COR-L47 (cell line): ENCODE results near the gene TANC1.

Experiments
- DNase-seq: peaks from one replicate; lab custom pipeline; 2025; lab: John Stamatoyannopoulos, UW

The TANC1 gene

DNA sequence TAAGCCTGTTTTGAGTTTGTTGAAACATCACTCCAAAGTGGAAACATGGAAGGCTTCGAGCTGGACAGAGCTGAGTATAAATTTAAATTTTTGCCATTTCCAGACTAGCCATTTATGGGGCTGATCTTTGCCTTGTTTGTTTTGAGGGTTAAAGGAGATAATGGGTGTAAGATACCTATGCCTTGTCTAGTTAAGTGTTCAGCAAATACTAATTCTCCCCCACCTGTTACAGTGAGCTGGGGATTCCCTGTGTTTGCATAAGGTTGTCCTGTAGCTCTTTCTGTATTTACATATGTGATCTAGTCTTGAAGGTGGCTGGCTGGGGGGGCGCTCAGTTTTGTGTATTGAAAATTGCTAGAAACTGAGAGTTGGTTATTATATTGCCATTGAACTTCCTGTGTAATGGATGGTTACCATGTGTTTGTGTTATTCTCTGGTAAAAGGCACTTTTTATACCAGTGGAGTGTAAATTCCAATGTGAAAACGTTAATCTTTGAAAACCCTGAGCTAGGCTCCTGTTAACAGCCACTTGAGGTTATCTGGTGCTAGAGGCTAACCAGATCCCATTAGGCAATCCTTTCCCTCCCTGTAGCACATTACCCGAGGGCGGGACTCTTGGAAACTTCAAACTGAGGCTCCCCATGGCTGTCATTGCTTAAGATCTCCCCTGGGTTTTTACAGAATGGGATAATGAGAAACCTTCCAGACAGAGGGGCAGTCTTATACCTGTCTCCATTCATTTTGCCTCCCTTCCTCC, 26.7 kb downstream of the TANC1 start:
- DNase-seq: peak; percentile 11

DNA sequence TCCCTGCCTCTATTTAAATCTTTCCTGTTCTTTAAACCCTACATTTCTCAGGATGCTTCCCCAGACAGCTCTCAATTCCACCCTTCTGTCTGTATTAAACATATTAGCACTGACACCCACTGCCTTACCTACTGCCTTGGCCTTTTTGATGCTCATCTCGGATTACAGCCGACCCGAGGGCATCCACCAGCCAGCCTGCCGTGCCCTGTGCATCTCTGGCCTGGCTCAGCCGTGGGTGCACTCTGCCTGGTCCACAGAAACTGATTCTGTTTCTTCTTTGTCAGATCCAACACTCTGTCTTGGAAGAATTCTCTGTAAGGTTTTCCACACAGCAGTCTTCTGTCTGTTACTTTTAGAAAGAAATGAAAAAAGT, 27.2 kb downstream of the TANC1 start:
- no peak for DNase-seq

DNA sequence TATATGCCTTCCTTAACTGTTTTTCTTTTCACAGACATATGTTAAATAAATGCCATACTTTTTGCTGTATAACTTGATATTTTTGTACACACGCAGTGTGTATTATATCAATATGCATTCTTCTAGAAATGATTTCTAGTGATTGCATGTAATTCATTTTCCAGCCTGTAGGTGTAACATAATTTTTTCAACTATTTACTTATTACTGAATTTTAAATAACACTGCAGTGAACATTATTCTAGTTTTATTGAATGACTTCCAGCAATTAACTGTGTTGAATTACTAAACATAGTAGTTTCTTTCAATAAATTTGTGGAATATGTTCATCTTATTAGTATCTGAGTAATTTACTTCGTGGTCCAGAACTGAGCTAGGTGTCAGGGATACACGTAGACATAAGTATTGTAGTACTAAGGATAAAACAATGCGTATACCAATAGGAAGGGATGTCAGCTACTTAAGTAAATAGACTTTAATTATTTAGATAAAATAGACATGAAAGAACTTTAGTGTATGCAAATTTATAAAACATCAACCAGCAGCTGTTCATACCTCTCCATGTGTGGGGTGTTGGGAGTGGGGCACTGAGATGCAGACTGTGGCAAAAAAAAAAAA, 28.0 kb downstream of the TANC1 start:
- no peak for DNase-seq

DNA sequence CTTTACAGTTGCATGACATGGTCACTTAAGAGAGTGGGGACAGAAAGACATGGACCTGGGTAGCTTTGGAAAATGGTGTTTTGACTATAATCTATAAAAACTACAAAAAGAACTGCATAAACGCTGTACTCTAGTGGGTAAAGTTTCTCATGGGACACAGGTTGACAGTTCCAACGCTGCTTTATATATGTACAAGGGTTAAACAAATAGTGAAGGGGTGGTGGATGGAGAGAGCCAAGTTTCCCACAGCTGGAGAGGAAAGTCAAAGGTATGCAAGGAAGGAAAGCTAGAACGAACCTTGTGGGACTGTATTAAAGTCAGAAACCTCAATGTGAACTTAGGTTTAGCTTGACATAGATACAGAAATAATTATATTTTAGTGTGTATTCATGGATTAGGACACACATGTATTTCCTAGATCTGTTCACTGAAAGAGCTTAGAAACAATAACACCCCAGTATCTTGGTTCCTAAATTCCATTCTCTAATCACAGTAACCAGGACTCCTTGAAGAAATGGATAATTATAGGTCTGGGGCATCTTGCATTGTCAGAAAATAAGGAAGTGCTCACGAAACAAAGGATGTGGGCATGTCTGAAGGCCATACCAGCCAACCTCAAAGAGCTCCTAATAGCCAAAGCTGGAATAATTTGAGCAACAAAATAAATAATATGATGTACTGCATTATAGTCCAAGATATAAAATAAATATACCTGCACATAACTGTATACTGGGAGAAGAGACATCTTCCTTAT, 28.8 kb downstream of the TANC1 start:
- no peak for DNase-seq

DNA sequence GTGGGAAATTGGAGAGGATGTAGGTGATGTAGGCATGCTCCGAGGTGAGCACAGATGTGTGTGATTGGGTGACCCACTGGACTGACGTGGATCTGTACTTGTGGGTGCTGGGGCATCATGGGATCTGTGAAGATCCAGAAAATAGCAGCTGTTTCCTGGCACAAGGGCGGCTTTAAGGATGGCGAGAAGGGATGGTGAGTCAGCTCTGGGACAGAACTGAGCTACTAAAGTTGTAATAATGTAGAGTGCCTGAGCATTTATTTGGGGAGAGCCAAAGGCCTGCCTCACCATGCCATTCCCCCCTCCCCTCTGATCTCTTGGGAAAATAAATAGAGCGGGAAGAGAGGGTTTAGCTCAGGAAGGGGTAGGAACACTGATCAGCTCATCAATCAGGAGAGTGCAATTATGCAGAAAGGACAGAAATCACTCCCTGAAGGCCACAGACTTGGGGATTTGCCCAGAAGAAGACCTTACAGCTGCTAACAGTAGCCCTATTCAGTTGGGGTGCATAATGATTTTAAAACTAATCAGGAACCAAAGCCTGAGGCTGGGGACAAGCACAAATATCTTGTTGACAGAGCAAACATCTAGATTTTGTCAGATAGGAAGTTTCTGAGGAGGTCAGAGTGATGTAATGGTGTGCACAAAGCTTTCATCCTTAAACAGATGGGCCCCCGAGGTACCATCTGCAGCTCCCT, 30.3 kb downstream of the TANC1 start:
- peak; percentile 35 for DNase-seq

DNA sequence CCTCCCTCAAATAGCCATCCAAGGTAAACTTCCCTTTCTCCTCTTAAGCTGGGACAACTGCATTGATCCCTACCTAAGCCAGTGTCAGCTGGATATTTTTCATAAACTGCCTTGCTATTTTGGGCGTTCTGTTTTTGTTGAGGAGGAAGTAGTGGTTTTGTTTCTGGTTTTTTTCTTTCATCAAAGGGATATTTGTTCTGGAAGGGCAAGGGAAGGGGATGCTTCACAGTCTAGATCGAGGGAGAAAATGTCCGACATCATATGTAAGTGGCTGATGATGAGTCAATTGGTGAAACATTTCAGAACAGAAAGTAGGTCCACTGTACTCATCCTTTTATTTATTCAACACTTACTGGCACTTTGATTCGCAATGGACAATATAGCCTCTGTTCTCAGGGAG, 31.0 kb downstream of the TANC1 start:
- no peak for DNase-seq

DNA sequence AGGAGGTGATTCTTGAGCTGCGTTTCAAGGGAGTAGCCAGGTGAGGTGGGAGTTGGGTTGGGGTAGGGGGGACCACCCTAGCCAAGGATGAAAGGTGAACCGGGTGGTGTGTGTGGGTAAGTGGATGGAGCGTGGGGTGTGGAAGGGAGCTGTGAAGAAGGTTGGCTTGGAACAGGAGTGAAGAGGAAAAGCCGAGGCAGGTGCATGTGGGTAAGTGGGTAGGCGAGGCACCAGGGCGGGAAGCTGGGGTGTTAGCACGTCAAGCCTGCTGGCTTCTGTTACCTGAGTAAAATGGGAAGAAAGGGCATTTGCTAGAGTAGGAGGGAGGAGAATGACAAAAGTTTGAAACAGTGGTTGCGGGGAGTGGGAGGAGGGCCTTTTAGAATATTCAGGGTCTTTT, 31.6 kb downstream of the TANC1 start:
- no peak for DNase-seq

DNA sequence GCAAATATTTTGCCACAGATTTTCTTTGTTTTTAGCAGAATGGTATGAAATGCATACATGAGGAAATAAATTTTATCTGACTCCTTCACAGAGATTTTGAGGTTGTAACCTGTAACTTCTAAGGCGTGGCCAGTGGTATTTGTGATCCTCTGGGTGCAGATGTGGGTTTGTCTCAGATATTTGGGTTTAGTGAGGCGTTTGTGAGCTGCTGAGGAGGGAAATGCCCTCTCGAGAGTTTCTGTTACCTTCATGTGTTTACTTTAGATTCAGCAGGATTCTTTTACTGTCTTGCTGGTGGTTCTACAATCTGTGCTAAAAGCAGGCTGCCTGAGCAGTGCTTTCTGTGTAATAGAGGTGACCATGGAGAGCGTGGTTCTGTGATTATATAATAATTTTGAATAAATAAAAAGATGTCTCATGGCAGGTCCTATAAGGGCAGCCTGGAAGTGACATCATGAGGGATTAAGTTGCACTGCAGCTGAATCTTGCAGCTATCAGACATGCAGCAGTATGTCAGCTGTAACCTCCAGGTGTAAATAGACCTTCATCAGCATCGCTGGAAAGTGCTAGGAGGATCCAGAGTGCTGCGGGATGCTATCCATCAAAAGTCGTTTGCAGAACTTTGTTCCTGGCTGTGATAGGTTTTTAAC, 34.1 kb downstream of the TANC1 start:
- no peak for DNase-seq

DNA sequence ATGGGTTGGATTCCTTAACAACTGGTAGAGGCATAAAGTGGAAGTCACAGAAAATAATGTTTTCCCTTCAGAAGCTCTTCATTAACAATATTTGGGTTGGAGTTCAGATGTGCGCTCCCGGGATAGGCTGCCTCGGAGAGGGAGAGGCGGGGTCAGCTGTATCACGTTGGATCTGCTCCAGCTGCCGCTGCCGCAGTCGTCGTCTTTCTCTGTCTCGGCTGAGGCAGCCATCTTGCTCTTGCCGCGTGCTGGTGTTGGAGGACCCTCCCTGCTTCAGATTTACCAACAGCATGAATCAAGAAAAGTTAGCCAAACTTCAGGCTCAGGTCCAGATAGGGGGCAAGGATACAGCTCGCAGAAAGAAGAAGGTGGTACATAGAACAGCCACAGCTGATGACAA, 35.1 kb downstream of the TANC1 start:
- no peak for DNase-seq

DNA sequence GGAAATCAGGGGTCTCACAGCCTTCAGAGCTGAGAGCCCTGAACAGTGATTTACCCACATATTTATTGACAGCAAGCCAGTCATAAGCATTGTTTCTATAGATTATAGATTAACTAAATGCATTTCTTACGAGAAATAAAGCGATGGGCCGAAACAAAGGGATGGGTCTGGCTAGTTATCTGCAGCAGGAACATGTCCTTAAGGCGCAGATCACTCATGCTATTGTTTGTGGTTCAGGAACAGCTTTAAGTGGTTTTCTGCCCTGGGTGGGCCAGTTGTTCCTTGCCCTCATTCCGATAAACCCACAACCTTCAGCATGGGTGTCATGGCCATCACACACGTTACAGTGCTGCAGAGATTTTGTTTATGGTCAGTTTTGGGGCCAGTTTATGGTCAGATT, 36.4 kb downstream of the TANC1 start:
- no peak for DNase-seq

DNA sequence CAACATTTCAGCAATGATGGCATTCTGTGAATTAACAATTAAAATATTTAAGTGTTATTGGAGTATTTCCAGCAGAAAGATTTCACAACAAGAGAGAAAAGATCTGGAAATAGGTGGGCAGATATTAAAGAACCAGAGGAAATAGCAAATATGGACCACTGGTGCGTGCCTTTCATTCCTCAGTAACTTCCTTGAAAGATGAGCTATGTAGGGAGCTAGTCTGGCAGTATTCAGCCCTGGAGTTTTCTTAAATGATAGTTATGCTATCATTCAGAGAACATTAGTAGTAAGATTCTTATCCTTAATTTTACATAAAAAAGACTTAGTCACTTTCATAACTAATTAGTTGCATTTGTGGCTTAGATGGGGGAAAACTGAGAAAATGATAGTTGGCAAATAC, 41.5 kb downstream of the TANC1 start:
- DNase-seq: no peak

DNA sequence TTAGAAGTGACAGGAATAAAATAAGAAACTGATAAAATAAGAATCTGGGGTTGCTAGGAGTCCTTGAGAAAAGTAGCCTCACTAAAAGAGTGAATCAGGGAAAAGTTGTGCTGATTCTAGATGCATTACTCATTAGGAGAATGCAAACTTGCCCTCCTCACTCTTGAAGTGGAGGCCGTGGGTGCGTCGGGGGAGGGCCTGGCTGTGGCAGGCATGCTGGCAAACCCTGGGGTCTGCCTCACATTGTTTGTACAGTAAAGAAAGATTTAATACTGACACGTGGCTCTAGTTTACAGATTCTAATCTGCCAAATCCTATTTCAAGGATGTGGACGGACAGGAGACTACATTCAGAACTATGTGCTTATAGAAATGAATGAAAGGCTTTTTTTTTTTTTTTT, 41.9 kb downstream of the TANC1 start:
- DNase-seq: no peak

DNA sequence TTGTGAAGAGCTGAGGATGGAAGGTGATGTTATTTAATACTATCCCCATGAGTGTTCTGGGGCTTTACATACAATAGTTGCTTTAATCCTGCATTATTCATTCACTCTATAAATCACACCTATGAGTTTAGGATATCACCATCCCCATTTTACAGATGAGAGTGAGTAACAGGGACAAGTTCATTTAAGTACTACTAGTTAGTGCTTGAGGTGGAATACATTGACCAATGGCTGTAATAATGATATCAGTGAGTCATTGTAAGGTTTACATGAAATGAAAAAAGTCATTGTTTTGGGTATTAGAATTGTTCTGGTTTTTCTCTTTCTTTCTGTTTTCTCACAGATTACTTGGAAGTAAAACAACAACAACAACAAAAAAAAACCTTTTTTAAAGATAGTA, 42.5 kb downstream of the TANC1 start:
- no peak for DNase-seq

DNA sequence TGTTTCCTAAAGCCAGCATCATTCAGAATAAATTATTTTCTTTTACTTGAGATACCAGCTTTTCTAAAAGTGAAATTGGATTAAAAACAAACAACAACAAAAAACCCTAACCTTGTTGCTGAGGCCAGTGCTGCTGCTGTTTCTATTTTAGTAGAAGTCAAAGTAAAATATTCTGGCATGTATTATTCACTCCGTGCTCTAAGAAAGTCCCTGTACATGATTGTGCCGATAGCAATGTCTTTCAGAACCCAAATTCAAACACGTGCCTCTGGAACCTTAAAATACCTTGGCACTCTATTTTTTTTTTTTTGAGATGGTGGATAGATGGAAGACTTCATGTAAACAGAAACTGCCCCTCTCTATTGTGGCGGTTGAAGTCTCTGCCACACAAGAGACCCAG, 43.7 kb downstream of the TANC1 start:
- no peak for DNase-seq

DNA sequence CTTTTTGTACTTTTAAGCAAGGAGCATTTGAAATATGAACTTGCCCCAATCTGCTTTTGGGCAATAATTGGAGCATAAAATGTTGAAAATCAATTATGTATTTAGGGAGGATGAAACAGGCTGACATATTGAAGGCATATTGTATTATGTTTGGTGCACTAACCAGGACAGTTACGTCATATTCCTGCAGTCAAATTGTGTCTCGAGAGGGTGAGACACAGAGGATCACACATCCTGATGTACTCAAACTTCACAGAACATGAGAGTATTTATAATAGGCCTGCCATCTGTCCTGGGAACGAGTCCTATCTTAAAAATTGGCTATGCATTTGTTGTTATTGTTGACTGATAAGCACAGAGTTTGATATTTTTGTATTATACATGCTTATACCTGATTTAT, 44.7 kb downstream of the TANC1 start:
- no peak for DNase-seq

DNA sequence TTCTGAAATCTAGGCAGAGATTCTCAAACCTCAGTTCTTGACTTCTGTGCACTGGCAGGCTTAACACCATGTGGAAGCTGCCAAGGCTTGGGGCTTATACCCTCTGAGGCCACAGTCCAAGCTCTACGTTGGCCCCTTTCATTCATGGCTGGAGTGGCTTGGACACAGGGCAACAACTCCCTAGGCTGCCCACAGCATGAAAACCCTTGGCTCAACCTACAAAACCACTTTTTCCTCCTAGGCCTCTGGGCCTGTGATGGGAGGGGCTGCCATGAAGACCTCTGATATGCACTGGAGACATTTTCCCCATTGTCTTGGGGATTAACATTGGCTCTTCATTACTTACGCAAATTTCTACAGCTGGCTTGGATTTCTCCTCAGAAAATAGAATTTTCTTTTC, 46.7 kb downstream of the TANC1 start:
- no peak for DNase-seq

DNA sequence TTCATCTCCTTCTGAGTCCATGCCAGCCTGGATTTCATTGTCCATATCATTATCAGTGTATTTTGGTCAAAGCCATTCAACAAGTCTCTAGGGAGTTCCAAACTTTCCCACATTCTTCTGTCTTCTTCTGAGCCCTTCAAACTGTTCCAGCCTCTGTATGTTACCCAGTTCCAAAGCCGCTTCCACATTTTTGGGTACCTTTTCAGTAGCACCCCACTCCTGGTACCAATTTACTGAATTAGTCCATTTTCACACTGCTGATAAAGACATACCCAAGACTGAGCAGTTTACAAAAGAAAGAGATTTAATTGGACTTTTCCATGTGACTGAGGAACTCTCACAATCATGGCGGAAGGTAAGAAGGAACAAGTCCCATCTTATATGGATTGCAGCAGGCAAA, 47.4 kb downstream of the TANC1 start:
- no peak for DNase-seq

DNA sequence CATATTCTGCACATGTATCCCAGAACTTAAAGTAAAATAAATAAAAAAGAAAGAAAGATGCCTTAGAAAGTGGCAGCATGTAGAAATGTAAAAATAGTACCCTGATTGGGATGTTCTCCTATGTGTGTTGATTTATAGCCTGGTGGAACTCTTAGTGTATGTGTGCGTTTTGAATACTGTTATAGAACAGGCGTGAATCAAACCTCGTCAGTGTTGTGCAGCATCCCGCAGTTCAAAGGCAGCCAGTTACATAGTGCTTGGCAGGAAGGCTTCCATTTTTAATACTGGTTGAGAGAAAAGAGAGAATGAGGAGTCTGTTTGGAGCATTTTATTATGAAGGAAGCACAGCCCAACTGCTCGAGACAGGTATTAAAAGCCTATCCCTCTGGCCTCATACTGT, 49.4 kb downstream of the TANC1 start:
- DNase-seq: no peak

DNA sequence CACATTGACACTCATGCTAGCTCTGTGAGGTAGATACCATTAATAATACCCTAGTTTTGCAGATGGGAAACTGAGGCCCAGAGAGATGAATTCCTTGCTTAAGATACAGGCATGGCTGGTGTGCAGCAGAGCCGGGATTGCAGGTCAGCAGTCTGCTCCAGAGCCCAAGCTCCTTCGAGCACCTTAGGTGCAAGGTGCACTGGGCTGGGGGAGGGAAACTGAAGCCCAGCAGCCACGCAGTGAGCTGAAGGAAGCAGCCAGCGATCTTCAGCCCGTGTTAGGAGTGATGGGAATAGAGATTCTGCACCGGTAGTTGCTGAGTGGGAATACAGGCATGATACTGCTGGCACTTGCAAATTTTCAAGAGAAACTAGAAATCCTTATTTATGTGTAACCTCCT, 50.6 kb downstream of the TANC1 start:
- DNase-seq: no peak

DNA sequence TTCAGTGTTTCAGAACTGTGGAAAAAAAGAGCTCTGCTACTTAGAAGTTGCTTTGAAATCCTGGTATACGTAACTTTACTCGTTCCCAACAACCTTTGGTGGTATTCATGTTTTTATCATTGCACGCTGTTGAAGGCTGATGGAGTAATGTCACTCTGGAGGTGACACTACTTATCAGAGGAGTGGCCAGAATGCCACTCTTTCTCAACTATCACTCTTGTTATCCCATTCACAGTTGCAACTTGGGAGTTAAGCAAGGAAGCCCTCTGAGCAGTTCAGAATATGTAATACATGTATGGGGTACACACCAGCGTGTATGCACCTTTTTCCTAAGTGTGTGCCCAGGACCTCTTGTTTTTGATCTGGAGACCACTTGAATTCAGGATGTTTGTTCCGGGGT, 53.6 kb downstream of the TANC1 start:
- no peak for DNase-seq

DNA sequence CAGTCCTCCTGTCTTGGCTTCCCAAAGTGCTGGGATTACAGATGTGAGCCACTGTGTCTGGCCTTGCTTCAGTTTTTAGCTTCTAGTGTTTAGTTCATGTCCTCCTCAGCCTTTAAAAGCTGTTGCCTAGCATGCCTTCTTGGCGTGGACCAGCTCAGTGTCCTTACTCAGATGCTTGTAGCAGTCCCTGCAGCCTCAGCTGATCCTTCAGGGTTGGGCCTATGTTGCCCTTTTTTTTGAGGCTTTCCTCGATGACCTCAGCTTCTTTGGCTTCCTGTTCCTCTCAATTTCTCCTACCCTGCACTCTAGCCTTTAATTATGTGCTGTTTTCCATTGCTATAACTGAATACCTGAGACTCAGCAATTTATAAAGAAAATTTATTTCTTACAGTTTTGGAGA, 57.7 kb downstream of the TANC1 start:
- no peak for DNase-seq

DNA sequence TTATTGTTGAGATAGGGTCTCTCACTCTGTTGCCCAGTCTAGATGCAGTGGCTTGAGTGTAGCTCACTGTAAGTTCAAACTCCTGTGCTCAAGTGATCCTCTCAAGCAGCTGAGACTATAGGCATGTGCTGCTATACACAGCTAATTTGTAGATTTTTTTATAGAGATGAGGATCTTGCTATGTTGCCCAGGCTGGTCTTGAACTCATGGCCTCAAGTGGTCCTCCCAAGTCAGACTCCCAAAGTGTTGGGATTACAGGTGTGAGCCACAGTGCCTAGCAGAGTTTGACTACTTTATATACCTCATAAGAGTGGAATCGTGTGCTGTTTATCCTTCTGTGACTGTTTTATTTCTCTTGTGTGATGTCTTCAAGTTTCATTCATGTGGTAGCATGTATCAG, 60.3 kb downstream of the TANC1 start:
- no peak for DNase-seq
